Measurements from ENCODE around the gene ITPRIPL1.

ITPRIPL1 gene

GRCh38 chr2:96320728-96321622 lies 4.1 kb upstream of the ITPRIPL1 start:
- no peak for DNase-seq (ENCODE audit: low read depth, low spot score)

- DNase-seq (ENCODE audit: low read depth, low spot score), result no peak
Observed at GRCh38 chr2:96323849-96324248, 1.3 kb upstream of the ITPRIPL1 start.

- DNase-seq (ENCODE audit: low read depth, low spot score), result no peak
Observed at GRCh38 chr2:96324721-96325040, 436 bp upstream of the ITPRIPL1 start.

- no peak for DNase-seq (ENCODE audit: low read depth, low spot score)
Observed at GRCh38 chr2:96325884-96326255, 753 bp downstream of the ITPRIPL1 start.

- DNase-seq (ENCODE audit: low read depth, low spot score), result no peak
Observed at GRCh38 chr2:96326564-96326963, 1.4 kb downstream of the ITPRIPL1 start.

- no peak for DNase-seq (ENCODE audit: low read depth, low spot score)
Observed at GRCh38 chr2:96326990-96327820, 2.1 kb downstream of the ITPRIPL1 start.

GRCh38 chr2:96329456-96329855 lies 4.3 kb downstream of the ITPRIPL1 start:
- no peak for DNase-seq (ENCODE audit: low read depth, low spot score)

- no peak for DNase-seq (ENCODE audit: low read depth, low spot score)
Observed at GRCh38 chr2:96329874-96330273, 4.8 kb downstream of the ITPRIPL1 start.

GRCh38 chr2:96330407-96330806 lies 5.3 kb downstream of the ITPRIPL1 start:
- no peak for DNase-seq (ENCODE audit: low read depth, low spot score)

- DNase-seq (ENCODE audit: low read depth, low spot score), result no peak
Observed at GRCh38 chr2:96333708-96334107, 8.6 kb downstream of the ITPRIPL1 start.

GRCh38 chr2:96336104-96336775 lies 11.1 kb downstream of the ITPRIPL1 start:
- no peak for DNase-seq (ENCODE audit: low read depth, low spot score)

GRCh38 chr2:96336873-96337272 lies 11.8 kb downstream of the ITPRIPL1 start:
- DNase-seq (ENCODE audit: low read depth, low spot score), result no peak

- no peak for DNase-seq (ENCODE audit: low read depth, low spot score)
Observed at GRCh38 chr2:96340493-96341414, 15.6 kb downstream of the ITPRIPL1 start.

- no peak for DNase-seq (ENCODE audit: low read depth, low spot score)
Observed at GRCh38 chr2:96341641-96342040, 16.5 kb downstream of the ITPRIPL1 start.

- DNase-seq (ENCODE audit: low read depth, low spot score), result no peak
Observed at GRCh38 chr2:96342085-96342484, 17.0 kb downstream of the ITPRIPL1 start.

- DNase-seq (ENCODE audit: low read depth, low spot score), result no peak
Observed at GRCh38 chr2:96344011-96344410, 18.9 kb downstream of the ITPRIPL1 start.

- DNase-seq (ENCODE audit: low read depth, low spot score), result no peak
Observed at GRCh38 chr2:96345438-96345837, 20.3 kb downstream of the ITPRIPL1 start.

GRCh38 chr2:96345868-96346462 lies 20.8 kb downstream of the ITPRIPL1 start:
- no peak for DNase-seq (ENCODE audit: low read depth, low spot score)

GRCh38 chr2:96347395-96347794 lies 22.3 kb downstream of the ITPRIPL1 start:
- no peak for DNase-seq (ENCODE audit: low read depth, low spot score)

- DNase-seq (ENCODE audit: low read depth, low spot score), result no peak
Observed at GRCh38 chr2:96353032-96353561, 28.0 kb downstream of the ITPRIPL1 start.

Measured in iPS DF 19.7 (cell line).